HCT116 (cell line): ENCODE data around the gene FBLL1. TPM values are rescaled to one million over a fixed set of nuclear protein-coding genes. Genes with fewer than 3 reads are reported as not detected.

Experiments used
- ATAC-seq: fragments of 200-7000 bp; cut with Tn5 transposase; 2 replicates; pipeline ENCODE4 v1.9.1; 2020; ENCODE audit warnings: mild to moderate bottlenecking, moderate library complexity
- BruUV-seq: library from RNA; stranded (reverse); fragments of 400-500 nt; replicated peaks from 2 replicates; lab custom pipeline; 2021; lab: Mats Ljungman, UMichigan
- CTCF ChIA-PET: fragments of 300-600 bp; sonication (Branson Sonifier 250); formaldehyde crosslinking; loops from one replicate; lab custom pipeline; 2021; ENCODE audit warnings: antibody characterized with exemption; lab: Charles Lee
- POLR2A ChIA-PET: fragments of 300-600, 350-600 bp; sonication (Branson Sonifier 250); formaldehyde crosslinking; loops from one replicate; lab custom pipeline; 2021; ENCODE audit warnings: antibody characterized with exemption; lab: Charles Lee
- RAD21 ChIA-PET, 2 experiments: fragments of 300-600 bp; sonication (Branson Sonifier 250); formaldehyde crosslinking; loops; one replicate each; lab custom pipeline; 2023; ENCODE audit warnings: low total read pairs in 2 of 2; ENCODE audit not compliant: uncharacterized antibody in 2 of 2, unreplicated experiment in 2 of 2, low non-redundant PET in 1 of 2; lab: Charles Lee
- DNase-seq: peaks from one replicate; pipeline ENCODE4 v3.0.0-alpha.2; 2010; ENCODE audit warnings: low read depth, low spot score
- H2AFZ ChIP-seq: fragments of 200-600 bp; shearing (Covaris generic), sonication (generic); 2 replicates; pipeline ENCODE4 v1.6.1; 2017; ENCODE audit warnings: low read depth, mixed run types, mixed read lengths, antibody characterized with exemption, low read length; ENCODE audit not compliant: poor library complexity, severe bottlenecking
- H3K27ac ChIP-seq: 2 replicates; pipeline ENCODE4 v1.5.1; 2012; ENCODE audit warnings: low read depth, low read length
- H3K27me3 ChIP-seq: fragments of 200-600 bp; sonication (generic); 2 replicates; pipeline ENCODE4 v1.6.1; 2016; ENCODE audit warnings: mixed run types, low read length, mixed read lengths; ENCODE audit not compliant: insufficient read depth
- H3K36me3 ChIP-seq, 2 experiments: fragments of 200-500 bp in 1 of 2; fragments of 200-600 bp in 1 of 2; sonication (Bioruptor generic) in 1 of 2; sonication (generic) in 1 of 2; 2 replicates each; pipeline versions ENCODE4 v1.5.1 to v1.6.1; 2014 to 2016; ENCODE audit warnings: low read length in 2 of 2, inconsistent platforms in 1 of 2, mixed read lengths in 1 of 2, mixed run types in 1 of 2; ENCODE audit not compliant: insufficient read depth in 2 of 2, control insufficient read depth in 1 of 2
- H3K4me1 ChIP-seq, 2 experiments: fragments of 200-600 bp in 1 of 2; sonication (generic) in 1 of 2; 2 replicates each; pipeline versions ENCODE4 v1.5.1 to v1.6.1; 2012 to 2017; ENCODE audit warnings: low read length in 2 of 2, inconsistent platforms in 1 of 2, mild to moderate bottlenecking in 1 of 2, mixed read lengths in 1 of 2, mixed run types in 1 of 2, moderate library complexity in 1 of 2; ENCODE audit not compliant: insufficient read depth in 2 of 2, control insufficient read depth in 1 of 2
- H3K4me2 ChIP-seq: fragments of 200-600 bp; sonication (generic); 2 replicates; pipeline ENCODE4 v1.6.1; 2017; ENCODE audit warnings: mixed run types, low read length, mixed read lengths
- H3K4me3 ChIP-seq, 2 experiments: fragments of 200-600 bp in 1 of 2; sonication (generic) in 1 of 2; replicated peaks in 1 of 2; 2 replicates each; pipeline ENCODE4 v1.5.1; 2011 to 2016; ENCODE audit warnings: low read length in 2 of 2, control low read depth in 1 of 2, low read depth in 1 of 2, mild to moderate bottlenecking in 1 of 2, mixed read lengths in 1 of 2, mixed run types in 1 of 2
- H3K79me2 ChIP-seq: fragments of 200-600 bp; sonication (generic); 2 replicates; pipeline ENCODE4 v1.6.1; 2017; ENCODE audit warnings: mild to moderate bottlenecking, mixed run types, low read length, moderate library complexity, mixed read lengths; ENCODE audit not compliant: insufficient read depth
- H3K9ac ChIP-seq: fragments of 200-600 bp; sonication (generic); 2 replicates; pipeline ENCODE4 v1.6.1; 2016; ENCODE audit warnings: low read length, mixed read lengths
- H3K9me2 ChIP-seq: fragments of 200-600 bp; sonication (generic), shearing (Covaris generic); 2 replicates; pipeline ENCODE4 v1.6.1; 2017; ENCODE audit warnings: mixed run types, mild to moderate bottlenecking, moderate library complexity; ENCODE audit not compliant: insufficient read depth
- H3K9me3 ChIP-seq, 2 experiments: fragments of 200-500 bp in 1 of 2; fragments of 200-600 bp in 1 of 2; sonication (Bioruptor generic) in 1 of 2; sonication (generic) in 1 of 2; 2 replicates each; pipeline ENCODE4 v1.6.1; 2014 to 2017; ENCODE audit warnings: low read length in 2 of 2, mixed read lengths in 2 of 2, inconsistent platforms in 1 of 2, low read depth in 1 of 2, mild to moderate bottlenecking in 1 of 2, mixed run types in 1 of 2, moderate library complexity in 1 of 2; ENCODE audit not compliant: control insufficient read depth in 1 of 2, insufficient read depth in 1 of 2
- H4K20me1 ChIP-seq: fragments of 200-600 bp; sonication (generic), shearing (Covaris generic); 2 replicates; pipeline ENCODE4 v1.6.1; 2017; ENCODE audit warnings: mixed run types, mild to moderate bottlenecking, moderate library complexity; ENCODE audit not compliant: insufficient read depth
- CBX3 ChIP-seq: IDR thresholded peaks from 2 replicates; pipeline ENCODE4 v1.6.1; 2012; ENCODE audit warnings: low read depth
- CEBPB ChIP-seq: IDR thresholded peaks from 2 replicates; pipeline ENCODE4 v1.6.1; 2012; ENCODE audit warnings: low read depth
- EZH2 ChIP-seq: fragments of 200-600 bp; sonication (generic); IDR thresholded peaks from 2 replicates; pipeline ENCODE4 v1.6.1; 2017; ENCODE audit warnings: antibody characterized with exemption, mixed run types
- EZH2phosphoT487 ChIP-seq: fragments of 200-600 bp; IDR thresholded peaks from 2 replicates; pipeline ENCODE4 v1.6.1; 2018; ENCODE audit warnings: antibody characterized with exemption, borderline replicate concordance
- FOSL1 ChIP-seq: IDR thresholded peaks from 2 replicates; pipeline ENCODE4 v1.6.1; 2012; ENCODE audit warnings: low read depth
- JUND ChIP-seq: IDR thresholded peaks from 2 replicates; pipeline ENCODE4 v1.6.1; 2012
- POLR2A ChIP-seq: IDR thresholded peaks from 2 replicates; pipeline ENCODE4 v1.7.0; 2011; ENCODE audit warnings: borderline replicate concordance; ENCODE audit not compliant: insufficient read depth, insufficient read length; ENCODE audit errors: extremely low read depth
- RAD21 ChIP-seq: IDR thresholded peaks from 2 replicates; pipeline ENCODE4 v1.6.1; 2012; ENCODE audit warnings: low read depth, mild to moderate bottlenecking
- REST ChIP-seq: IDR thresholded peaks from 2 replicates; pipeline ENCODE4 v1.6.1; 2012; ENCODE audit warnings: low read depth
- SIN3A ChIP-seq: IDR thresholded peaks from 2 replicates; pipeline ENCODE4 v1.6.1; 2012; ENCODE audit warnings: low read depth
- SRF ChIP-seq: IDR thresholded peaks from 2 replicates; pipeline ENCODE4 v1.6.1; 2012; ENCODE audit warnings: low read depth
- ZBTB33 ChIP-seq: IDR thresholded peaks from 2 replicates; pipeline ENCODE4 v1.6.1; 2011; ENCODE audit warnings: mild to moderate bottlenecking, low read length, moderate library complexity; ENCODE audit not compliant: insufficient replicate concordance; ENCODE audit errors: extremely low read depth
- ZFX ChIP-seq: fragments of 450-650 bp; IDR thresholded peaks from 2 replicates; pipeline ENCODE4 v1.6.1; 2017
- intact Hi-C: fragments of 100-400 bp; cut with micrococcal nuclease; formaldehyde crosslinking; loops from 2 replicates; pipeline ENCODE4 v1.10.0; 2022
- total RNA-seq: library from RNA; stranded (reverse); gene quantifications from one replicate; pipeline ENCODE4 v1.2.1, GENCODE V29; 2021; ENCODE audit not compliant: unreplicated experiment

The FBLL1 gene
- total RNA-seq, 1 experiment from 2014 or later = 0.15 TPM

- no peak for DNase-seq
- ChIA-PET RAD21 (no interaction called here), POLR2A (no interaction called here), CTCF (no interaction called here)
- H3K27me3 ChIP-seq = no peaks in the 10 kb centered on the region
- H3K4me1 ChIP-seq = peaks cover 10 to 28% of the 10 kb centered on the region in 2 experiments; a peak in 3 of 4 replicates
- H3K27ac ChIP-seq = no peak overlapping the region; the same call in 1 of the 2 replicates
- H3K79me2 ChIP-seq = peaks cover 54% of the 10 kb centered on the region
- no TSS peak for BruUV-seq
- ATAC-seq = no peak
- intact Hi-C loops = loop anchor here (10.0 kb wide), 1 partner anchor 273 kb away; no protein-coding TSS in a partner anchor
- H3K4me2 ChIP-seq = peak overlapping the region; percentile 98
- peak overlapping the region; percentile 79 to 83 for H3K4me3 ChIP-seq
- no peak overlapping the region for H2AFZ ChIP-seq
- no peaks in the 10 kb centered on the region for H3K9me2 ChIP-seq
- H3K9me3 ChIP-seq = no peaks in the 10 kb centered on the region
- peaks cover 8% of the 10 kb centered on the region for H4K20me1 ChIP-seq
- H3K9ac ChIP-seq = peak overlapping the region; percentile 77
- TF ChIP-seq SIN3A (no peak), POLR2A (no peak)
- H3K36me3 ChIP-seq = peaks cover 0 to 4% of the 10 kb centered on the region in 2 experiments; a peak in 2 of 4 replicates
Measured at GRCh38 chr5:168578006-168578405, 48.9 kb downstream of the FBLL1 start.

DNA sequence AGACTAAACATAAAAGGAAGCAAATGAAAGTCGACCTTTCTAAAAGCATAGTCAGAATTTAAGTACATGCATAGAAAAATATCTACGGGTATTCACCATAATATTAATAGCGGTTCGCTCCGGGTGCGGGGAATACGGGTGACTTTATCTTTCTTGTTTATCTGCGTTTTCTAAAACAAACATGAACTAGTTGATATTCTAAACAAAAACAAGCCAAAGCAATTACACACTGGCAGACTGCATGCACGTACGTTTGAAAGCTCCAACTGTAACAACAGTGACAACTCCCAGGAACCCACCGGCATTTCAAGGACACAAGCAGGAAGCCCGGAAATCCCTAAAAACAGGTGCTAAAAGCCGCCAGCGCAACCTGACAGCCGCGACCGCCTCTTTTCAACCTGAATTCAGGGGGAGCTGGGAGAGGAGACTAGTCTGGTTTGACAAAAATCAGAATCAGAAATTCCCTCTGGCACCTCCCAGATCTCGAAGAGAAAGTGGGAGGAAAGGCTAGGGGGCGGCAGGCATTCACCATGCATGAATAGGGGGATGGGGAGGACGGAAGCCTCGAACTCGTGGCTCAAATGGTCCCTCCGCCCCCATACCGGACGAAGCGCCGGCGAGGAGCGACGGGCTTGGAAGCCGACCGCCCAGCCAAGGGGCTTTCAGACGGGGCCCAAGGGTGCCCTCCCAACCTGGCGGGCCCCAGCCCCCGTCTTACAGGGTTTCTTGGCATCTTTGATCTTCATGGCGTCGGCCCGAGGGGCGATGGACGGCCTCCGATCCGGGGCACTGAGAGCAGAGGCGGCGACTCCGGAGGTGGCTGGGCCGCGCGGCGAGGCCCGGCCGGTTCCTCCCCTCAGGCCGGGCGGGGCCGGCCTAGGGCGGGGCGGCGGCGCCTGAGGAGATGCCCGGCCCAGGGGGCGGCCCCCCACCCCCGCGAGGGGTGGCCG, 49.7 kb downstream of the FBLL1 start, which contains the start of gene PANK3:
PANK3 (minus strand) TSS at position 831 of the 950 bp plus-strand sequence; CDS start at position 746, 85 bp downstream.
- peak within 1 kb of the TSS; percentile 77 for H3K9ac ChIP-seq
- peak; percentile 57 for DNase-seq
- TF ChIP-seq EZH2phosphoT487 (no peak), SIN3A (peak; percentile 81), ZBTB33 (no peak), CEBPB (no peak), FOSL1 (no peak), SRF (no peak), ZFX (peak; percentile 94), CBX3 (0 out of 2 replicates have a peak, but pooled peaks have one; percentile 53), POLR2A (peak; percentile 49), REST (no peak), EZH2 (no peak), JUND (no peak), RAD21 (no peak)

More for the DNA sequence above, 49.7 kb downstream of the FBLL1 start, which contains the start of gene PANK3:
- peak; percentile 81 for ATAC-seq
- no TSS peak for BruUV-seq
- H3K4me2 ChIP-seq = peak within 1 kb of the TSS; percentile 98
- ChIA-PET POLR2A (interaction anchor here (0.7 to 1.0 kb wide), 2 partner anchors 11 to 13 kb away, joined by 3 to 4 read pairs; no protein-coding TSS in a partner anchor), RAD21 (no interaction called here), CTCF (no interaction called here)
- intact Hi-C loops = loop anchor here (10.0 kb wide), 1 partner anchor 274 kb away; no protein-coding TSS in a partner anchor
- no peak within 1 kb of the TSS for H2AFZ ChIP-seq
- H3K4me3 ChIP-seq = peak within 1 kb of the TSS; percentile 79 to 83
- H4K20me1 ChIP-seq = peaks cover 8% of the 10 kb centered on the region
- H3K27ac ChIP-seq = peak within 1 kb of the TSS; percentile 83
- peaks cover 10 to 28% of the 10 kb centered on the region in 2 experiments; a peak in 3 of 4 replicates for H3K4me1 ChIP-seq
- no peaks in the 10 kb centered on the region for H3K9me2 ChIP-seq
- H3K9me3 ChIP-seq = no peaks in the 10 kb centered on the region
- peaks cover 0 to 4% of the 10 kb centered on the region in 2 experiments; a peak in 2 of 4 replicates for H3K36me3 ChIP-seq
- H3K79me2 ChIP-seq = peaks cover 50% of the 10 kb centered on the region
- H3K27me3 ChIP-seq = no peaks in the 10 kb centered on the region
